Nucleus accumbens (tissue), 56 donors: ENCODE data around the gene AK2.
"Not testable (repeated sequence)": the region's sequence is repeated elsewhere in the genome, so short reads cannot be mapped to it uniquely, and the experiment has no call there.

Source experiments
- DNase-seq, 56 donors: peaks; one replicate each; lab custom pipeline; 2025; lab: John Stamatoyannopoulos, UW

The AK2 gene

DNA sequence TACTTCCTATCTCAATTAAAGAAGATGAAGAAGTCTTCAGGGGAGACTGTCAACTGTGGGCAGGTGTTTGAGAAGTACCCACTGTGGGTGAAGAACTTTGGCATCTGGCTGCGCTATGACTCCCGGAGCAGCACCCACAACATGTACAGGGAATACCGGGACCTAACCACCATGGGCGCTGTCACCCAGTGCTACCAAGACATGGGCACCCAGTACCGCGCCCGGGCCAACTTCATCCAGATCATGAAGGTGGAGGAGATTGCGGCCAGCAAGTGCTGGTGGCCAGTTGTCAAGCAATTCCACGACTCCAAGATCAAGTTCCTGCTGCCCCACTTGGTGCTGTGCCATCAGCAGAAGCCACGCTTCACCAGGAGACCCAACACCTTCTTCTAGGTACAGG, 56.6 kb downstream of the AK2 start:
- no peak for DNase-seq

- no peak for DNase-seq
These were observed 57.8 kb downstream of the AK2 start for GRCh38 chr1:32978854-32979253.

- no peak for DNase-seq
These were observed 59.1 kb downstream of the AK2 start for GRCh38 chr1:32977546-32978087.

- DNase-seq, result not testable (repeated sequence)
These were observed 61.6 kb downstream of the AK2 start for GRCh38 chr1:32975055-32975454.

- not testable (repeated sequence) for DNase-seq
These were observed 63.2 kb downstream of the AK2 start for GRCh38 chr1:32973458-32973857.

- peak in 53 of 56 donors; percentile 17 to 85 (median 61) for DNase-seq
These were observed 63.8 kb downstream of the AK2 start for GRCh38 chr1:32972814-32973428.

DNA sequence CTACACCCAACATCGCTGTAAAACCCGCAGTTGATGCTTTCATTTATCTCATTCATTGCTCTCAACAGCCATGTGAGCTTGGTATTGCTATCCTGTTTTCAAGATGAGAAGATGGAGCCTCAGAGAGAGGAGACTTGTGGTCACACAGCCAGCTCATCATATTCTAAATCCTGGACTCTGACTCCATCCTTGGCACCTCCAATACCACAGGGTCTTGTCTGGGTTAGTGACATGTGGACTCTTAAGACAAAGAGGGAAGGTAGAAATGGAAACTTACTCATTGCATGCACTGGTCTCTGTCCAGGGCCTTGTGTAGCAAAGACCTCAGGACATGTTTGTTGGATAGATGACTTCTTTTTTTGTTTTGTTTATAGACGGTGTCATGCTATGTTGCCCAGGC, 65.1 kb downstream of the AK2 start:
- no peak for DNase-seq

GRCh38 chr1:32971156-32971555, 65.5 kb downstream of the AK2 start:
- DNase-seq, result no peak

DNA sequence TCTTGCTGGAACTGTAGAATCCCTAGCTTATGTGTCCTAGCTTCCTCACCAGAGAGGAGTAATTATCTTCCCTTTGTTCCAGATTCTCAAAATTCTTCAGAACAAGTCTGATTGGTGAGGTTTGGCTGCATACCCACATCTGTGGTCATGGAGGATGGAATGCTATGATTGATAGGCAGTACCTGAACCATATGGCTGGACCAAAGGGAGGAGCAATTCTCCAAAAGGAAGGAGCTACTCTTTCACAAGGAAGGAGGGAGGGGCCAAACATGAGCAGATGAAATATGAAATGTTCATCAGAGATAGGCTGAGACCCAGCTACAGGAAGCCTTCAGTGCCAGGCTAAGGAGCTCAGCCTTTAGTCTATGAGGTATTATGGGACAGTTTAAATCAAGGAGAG, 67.1 kb downstream of the AK2 start:
- DNase-seq, result no peak

DNA sequence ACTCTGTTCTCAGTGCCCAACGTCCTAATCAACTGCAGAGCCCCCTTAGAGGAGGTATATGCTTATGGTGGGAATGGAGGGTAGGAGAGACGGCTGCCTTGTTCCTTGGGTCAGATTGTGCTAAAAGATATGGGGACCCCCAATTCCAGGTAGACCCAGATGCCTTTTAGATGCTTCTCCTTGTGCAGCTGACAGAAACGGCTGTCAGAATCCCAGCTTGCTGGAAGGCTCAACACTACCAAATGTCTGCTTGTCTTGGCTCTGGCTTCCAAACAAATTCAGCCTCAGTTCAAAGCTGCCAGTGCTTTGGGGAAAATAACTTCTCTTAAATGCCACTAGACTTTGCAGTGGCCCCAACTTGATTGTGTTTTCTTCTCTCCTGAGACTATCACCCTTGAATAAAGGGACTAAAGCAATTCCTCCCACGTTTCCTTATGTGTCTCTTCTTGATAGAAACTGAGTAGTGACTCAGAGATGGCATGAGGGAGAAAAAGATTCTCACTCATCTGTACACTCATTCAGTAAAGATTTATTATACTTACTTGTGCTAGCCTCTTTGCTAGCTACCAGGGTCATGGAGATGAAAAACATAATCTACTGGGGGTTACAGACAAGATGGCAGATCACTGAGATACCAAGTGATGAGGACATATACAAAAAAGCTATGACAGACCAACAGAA, 68.7 kb downstream of the AK2 start:
- DNase-seq, result no peak

- DNase-seq, result no peak
These were observed 69.8 kb downstream of the AK2 start for GRCh38 chr1:32966900-32967299.

DNA sequence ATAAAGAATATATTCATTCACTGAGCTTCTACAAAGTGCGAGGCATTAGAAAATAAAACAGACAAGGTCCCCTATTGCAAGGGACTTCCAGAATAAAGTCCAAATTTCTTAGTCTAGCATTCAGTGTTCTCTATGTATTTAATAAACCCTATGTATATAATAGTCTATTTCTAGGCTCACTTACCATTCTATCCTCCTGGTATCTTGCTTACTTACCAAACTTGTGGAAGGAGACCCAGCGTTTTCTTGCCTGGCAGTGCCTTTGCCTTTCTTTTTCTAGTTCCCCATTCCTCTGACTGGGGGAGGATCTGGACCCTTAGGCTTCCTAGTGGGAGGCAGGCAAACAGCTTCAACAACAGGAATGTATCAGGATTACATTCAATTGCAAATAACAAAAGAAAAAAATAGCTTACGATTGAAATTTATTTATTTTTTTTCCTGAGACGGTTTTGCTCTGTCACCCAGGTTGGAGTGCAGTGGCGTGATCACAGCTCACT, 71.4 kb downstream of the AK2 start:
- DNase-seq, result no peak

GRCh38 chr1:32964461-32965250, 72.0 kb downstream of the AK2 start, which contains the start of gene RNF19B:
Gene RNF19B, minus strand, starts transcription at chr1:32964809. Its CDS starts 124 bp downstream, at chr1:32964685.
- peak; percentile 40 to 97 (median 91) for DNase-seq

- peak in 26 of 56 donors; percentile 9 to 67 (median 38) for DNase-seq
These were observed 72.8 kb downstream of the AK2 start for GRCh38 chr1:32963746-32964460.

GRCh38 chr1:32962248-32962896, 74.3 kb downstream of the AK2 start:
- no peak for DNase-seq

DNA sequence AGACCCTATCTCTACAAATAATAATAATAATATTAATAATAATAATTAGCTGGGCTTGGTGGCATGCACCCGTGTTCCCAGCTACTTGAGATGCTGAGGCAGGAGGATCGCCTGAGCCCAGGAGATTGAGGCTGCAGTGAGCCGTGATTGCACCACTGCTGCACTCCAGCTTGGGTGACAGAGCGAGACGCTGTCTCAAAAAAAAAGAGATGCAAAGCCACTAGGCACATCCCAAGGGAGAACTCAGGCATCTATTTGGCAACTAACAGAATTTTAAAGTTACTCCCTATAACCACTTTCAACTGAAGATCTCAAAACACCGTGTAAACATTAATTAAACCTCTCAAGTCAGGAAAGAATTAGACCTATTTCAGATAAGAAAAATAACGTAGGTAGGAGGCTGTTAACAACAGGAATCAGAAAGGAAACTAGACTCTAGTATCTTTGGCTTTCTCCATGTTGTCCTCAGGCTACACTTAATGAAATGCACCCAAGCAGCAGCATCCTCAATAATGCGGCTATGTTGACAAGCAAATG, 75.8 kb downstream of the AK2 start:
- DNase-seq, result no peak

DNA sequence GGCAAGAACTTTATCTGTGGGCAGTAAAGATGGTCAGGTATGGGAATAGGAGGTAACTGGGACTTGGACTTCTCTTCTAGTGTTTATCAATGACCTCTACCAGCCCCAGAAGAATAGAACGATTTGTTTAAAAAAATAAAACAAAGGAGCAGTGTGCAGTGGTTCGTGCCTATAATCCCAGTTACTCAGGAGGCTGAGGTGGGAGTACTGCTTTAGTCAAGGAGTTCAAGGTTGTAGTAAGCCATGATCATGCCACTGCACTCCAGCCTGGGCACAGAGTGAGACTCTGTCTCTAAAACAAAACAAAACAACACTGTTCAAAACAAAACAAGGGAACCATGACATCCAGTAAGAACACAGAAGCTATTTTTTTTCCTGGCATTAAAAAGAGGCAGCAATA, 76.3 kb downstream of the AK2 start:
- no peak for DNase-seq

DNA sequence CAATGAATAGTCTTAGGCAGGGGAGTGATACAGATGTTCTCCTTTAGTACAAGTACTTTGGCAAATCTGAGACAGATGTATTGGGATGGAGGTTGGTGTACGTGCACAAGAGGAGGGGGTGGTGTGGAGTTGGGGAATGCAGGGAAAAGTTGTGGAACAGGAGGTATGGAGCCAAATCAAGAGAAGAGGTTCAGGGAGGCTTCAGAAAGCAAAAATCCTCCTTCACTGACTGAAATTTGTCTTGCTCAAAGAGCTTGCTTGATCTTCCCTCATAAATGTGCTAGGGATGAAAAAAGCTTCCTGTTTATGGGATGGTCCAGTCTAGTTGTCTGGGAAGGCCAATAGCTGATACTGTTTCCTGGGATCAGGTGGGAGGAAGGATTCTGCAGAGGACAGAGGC, 77.9 kb downstream of the AK2 start:
- no peak for DNase-seq
